Measurements from ENCODE around the gene NLRP1.
"Not testable (repeated sequence)": the region's sequence is repeated elsewhere in the genome, so short reads cannot be mapped to it uniquely, and the experiment has no call there.

Gene NLRP1

GRCh38 chr17:5585836-5586521 lies 1.7 kb upstream of the NLRP1 start:
- DNase-seq = no peak

GRCh38 chr17:5585287-5585794 lies 1.0 kb upstream of the NLRP1 start:
- no peak for DNase-seq

DNA sequence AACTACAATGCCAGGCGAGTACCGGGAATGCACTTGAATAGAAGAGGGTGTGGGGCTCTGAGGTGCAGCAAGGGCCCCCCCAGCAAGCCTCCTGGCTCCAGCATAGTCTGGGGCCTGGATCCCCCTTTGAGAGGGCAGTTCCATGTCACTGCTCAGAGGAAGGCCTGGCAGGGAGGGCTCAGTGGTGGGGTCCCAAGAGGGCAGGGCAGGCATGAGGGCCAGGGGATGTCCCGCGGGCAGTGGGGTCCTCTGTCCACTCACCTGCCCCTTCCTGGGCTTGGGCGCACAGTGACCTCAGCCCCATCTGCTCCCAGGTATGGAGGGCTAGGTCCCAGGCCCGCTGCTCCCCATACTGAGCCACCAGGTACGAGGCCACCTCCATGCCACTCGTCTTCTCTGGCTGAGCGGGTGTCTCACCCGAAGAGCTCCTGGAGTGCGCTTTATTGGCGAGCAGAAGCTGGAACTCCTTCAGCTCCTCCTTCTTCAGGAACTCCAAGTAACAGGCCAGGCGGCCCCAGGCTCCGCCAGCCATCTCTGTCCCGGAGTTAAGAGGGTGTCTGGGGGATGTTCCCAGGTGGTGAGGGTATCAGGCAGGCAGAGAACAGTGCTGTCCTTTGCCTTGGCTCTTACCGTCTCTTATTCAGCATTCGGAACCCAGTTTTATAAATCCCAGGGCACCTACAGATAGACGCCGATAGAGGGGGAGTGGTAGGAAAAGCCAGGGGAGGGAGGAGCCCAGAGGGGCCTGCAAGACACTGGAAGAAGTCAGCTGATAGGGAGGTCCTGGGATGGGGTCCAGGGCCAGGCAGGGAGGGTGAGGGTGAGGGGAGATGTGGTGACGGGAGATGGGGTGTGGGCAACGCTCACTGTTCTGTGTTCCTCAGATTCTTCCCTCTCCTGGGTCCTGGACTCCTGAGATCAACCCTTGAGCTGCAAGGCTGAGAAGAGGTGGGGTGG lies 605 bp downstream of the NLRP1 start:
- no peak for DNase-seq

DNA sequence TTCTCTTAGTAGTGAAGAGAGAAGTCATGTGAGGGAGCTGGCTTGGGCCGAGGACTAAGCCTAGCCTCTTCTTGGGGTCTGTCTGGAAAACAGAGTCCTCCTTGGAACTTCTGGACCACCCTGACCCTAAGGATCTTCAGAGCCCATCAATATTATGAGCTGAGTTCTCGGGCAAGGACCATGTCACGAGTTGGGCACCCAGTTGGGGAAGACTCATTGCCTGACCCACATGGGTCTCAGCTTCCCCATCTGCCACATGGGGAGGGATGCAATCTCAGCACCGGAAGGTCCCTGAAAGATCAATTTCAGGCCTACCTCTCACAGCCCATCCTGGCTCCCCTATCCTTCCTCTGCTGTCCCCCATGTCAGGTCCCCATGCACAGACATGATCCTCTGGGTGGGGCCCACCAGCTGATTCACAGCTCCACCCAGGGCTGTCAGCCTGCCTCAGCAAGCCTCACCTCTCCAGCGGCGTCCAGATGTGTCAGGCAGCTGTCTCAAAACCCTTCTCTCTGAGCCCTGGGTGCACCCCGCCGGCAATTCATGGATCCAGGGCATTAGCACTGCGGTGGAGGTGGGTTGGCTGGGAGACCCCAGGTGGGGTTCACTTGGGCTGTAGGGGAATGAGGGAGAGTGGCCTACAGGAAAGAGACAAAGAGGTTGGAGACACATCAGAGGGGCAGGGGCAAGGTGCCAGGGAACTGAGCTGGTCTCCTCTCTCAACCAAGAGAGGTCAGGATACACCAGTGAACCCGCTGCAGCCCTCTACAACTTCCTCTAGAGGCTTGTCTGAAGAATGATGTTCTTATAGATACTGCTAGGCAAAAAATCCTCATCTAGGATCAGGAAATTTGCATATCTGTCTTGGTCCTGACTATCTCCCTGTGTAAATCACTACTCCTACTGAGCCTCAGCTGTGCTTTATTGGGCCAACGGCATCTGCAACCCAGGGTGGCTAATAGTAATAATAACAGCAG lies 1.8 kb downstream of the NLRP1 start:
- DNase-seq = no peak

DNA sequence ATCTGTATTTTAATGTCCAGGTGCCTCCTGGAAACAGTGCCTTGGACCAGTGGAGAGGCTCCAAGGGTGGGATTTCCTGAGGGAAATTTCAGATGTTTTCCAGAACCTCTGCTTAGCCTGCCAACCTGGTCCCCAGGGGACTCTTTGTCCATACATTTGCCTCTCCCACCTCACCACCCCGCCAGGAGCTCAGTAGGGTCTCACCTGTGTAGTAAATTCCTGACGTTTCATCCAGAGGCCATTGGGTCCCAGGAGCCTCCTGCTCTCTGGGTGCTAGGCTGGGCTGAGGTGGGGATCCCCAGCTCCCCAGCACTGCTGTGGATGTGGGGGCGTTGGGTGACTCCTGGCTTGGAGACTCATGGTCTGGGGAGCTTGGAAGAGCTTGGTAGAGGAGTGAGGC lies 2.7 kb downstream of the NLRP1 start:
- no peak for DNase-seq

DNA sequence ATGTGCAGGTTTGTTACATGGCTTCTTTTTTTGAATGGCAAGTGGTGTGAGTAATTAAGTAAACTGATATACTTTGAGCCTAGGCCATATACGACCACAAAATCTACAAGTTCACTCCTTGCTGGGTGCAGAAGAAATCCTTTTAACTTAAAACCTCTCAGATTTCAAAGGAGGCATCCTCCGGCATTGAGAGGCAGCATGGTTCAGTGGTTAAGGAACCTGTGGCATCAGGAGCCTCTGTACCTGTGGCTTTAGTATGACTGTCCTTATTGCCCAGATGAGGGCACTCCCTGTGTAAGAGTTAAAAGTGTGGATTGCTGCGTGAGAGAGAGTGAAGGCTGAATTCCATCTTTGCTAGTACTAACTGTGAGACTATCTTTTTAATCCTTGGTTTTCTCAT lies 3.3 kb downstream of the NLRP1 start:
- DNase-seq = no peak

DNA sequence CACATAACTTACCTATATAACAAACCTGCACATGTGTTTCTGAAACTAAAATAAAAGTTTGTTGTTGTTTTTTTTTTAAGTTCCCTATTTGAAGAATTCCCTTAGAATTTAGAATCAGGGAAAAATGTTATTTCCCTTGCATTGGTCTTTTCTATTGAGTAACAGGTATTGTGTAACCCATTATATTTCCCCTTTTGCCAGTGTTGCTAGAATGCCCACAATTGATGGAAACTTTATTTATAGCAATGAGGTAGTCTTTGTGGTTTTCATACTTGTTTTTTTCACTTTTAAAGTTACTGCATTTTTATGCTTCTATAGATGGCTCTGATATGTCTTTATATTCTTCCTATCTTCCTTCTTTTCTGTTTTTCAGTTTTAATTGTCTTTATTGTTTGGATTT lies 3.9 kb downstream of the NLRP1 start:
- DNase-seq = no peak

DNA sequence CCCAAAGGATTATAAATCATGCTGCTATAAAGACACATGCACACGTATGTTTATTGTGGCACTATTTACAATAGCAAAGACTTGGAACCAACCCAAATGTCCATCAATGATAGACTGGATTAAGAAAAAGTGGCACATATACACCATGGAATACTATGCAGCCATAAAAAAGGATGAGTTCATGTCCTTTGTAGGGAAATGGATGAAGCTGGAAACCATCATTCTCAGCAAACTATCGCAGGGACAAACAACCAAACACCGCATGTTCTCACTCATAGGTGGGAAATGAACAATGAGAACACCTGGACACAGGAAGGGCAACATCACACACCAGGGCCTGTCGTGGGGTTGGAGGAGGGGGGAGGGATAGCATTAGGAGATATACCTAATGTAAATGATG lies 5.5 kb downstream of the NLRP1 start:
- DNase-seq = not testable (repeated sequence)

DNA sequence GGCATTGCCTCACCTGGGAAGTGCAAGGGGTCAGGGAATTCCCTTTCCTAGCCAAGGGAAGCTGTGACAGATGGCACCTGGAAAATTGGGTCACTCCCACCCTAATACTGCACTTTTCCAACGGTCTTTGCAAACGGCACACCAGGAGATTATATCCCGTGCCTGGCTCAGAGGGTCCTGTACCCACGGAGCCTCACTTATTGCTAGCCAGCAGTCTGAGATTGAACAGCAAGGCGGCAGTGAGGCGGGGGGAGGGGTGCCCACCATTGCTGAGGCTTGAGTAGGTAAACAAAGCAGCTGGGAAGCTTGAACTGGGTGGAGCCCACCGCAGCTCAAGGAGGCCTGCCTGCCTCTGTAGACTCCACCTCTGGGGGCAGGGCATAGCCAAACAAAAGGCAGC lies 11.3 kb downstream of the NLRP1 start:
- DNase-seq = not testable (repeated sequence)

DNA sequence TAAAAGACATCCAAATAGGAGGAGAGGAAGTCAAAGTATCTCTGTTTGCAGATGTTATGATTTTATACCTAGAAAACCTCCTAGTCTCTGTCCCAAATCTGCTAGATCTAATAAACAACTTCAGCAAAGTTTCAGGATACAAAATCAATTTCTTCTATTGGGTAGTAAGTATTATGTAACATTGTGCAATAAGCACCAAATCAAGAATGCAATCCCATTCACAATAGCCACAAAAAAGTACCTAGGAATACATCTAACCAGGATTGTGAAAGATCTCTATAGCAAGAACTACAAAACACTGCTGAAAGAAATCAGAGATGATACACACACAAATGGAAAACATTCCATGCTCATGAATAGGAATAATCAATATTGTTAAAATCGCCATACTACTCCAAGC lies 13.0 kb downstream of the NLRP1 start:
- DNase-seq = no peak

GRCh38 chr17:5565808-5566207 lies 18.5 kb downstream of the NLRP1 start:
- no peak for DNase-seq

DNA sequence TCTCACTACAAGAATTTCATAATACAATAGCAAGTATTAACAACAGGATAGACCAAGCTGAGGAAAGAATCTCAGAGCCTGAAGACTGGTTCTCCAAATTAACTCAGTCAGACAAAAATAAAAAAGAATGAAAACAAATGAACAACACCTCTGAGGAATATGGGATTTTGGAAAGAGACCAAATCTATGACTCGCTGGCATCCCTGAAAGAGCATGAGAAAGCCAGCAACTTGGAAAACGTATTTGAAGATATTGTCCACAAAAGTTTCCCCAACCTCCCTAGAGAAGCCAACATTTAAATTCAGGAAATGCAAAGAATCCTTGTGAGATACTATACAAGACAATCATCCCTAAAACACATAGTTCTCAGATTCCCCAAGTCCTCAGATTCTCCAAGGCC lies 20.9 kb downstream of the NLRP1 start:
- no peak for DNase-seq

DNA sequence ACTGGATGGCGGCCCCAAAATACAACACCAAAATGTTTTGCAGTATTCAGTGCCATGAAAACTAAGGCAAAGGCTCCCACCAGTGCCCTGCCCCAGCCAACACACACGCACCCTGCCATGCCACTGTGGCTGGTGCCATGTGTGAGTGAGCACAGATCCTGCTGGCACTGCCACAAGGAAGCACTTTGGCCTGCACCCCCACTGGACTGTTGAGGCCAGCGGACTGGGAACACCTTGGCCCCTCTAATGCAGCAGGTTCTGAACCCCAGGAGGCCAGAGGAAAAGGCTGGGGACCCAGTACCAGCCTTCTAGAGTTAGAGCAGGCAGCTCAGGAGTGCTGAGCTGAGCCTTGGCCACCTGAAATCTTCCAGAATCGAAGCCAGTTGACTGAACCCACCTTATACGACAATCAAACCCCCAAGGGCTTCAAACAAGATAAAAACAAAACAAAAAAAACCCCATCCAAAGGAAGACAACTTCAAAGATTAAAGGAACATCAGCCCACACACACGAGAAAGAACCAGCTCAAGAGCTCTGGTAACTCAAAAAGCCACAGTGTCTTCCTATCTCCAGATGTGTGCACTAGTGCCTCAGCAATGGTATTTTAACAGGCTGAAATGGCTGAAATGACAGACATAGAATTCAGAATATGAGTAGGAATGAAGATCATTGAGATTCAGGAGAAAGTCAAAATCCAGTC lies 21.5 kb downstream of the NLRP1 start:
- DNase-seq = no peak

DNA sequence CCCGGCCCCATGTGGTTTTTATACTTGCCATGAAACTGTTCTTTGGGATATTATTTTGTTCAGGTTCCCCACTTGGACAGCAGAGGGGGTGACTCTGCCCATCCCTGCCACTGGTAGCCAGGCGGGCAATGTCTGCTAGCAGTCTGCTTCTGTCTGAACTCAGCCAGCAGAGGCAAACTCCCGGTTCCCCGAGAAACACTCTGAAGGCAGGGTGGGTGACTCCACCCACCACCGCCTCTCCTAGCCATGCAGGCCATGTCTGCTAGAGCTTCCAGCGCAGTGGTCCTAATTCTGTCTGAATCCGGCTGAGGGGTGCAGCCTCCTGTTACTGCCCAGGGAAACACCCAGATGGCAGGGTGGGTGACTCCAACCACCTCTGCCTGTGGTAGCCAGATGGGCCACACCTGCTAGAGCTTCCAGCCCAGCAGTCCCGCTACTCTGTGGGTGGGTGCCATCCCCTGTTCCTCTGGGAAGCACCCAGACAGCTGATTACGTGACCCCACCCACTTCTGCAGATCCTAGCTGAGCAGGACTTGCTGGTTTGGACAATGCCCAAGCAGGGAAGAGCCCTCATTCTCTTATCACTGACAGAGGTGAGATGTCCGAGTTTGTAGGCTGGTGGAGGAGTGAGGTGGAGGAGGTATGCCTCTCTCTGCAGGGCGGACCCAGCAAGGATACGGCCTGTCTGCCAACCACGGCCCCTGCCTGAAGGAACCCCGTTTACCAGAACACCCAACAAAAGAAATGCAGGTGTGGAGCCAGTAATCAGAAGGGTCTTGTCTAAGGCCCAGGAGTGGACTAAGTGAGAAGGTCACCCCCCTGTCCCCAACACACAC lies 22.4 kb downstream of the NLRP1 start:
- DNase-seq = no peak

GRCh38 chr17:5560361-5560988 lies 23.8 kb downstream of the NLRP1 start:
- DNase-seq = no peak

DNA sequence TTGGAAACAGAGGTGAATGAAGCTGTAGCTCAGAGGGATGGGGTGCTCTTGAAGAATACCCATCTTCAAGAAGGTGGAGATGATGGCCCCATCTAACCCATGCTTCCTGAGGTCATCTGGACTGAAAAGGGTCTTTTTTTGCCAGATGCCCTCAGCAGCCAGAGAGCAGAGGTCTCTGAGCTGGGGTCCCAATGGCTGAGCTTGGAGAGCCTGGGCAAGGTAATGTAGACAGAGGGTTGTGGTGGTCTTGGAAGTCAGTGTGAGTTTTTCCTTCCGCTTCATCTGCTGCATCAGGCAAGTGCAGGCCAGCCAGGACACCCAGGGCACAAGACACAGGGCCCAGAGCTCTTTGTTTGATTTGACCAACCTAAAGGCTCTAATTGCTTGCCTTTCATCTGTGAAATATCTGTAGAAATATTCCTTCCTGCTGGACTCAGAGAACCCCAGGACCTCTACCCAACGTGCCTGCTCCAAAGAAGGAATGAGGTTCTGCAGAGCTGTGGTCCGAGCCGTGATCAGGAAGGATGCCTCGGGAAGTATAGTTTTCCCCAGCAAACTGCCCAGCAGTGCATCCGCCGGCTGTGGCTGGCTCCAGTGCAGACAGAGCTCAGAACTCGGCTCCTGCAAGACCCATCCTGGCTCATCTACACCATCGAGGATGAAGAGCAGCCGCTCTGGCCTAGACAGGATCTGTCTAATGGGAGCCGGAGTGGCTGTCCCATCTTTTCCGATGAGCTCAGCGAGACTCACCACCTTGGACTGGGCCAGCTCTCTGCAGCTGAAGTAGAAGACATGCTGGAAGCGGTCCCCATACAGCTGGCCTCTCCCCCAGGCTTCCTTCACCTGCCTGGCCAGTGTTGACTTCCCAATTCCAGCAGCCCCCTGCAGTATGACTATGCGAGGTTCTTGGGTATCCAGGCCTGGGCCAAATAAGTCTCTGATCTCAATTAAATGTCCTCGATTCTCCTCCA lies 25.2 kb downstream of the NLRP1 start:
- no peak for DNase-seq

- DNase-seq = no peak
Observed at GRCh38 chr17:5557990-5558389, 26.3 kb downstream of the NLRP1 start.

DNA sequence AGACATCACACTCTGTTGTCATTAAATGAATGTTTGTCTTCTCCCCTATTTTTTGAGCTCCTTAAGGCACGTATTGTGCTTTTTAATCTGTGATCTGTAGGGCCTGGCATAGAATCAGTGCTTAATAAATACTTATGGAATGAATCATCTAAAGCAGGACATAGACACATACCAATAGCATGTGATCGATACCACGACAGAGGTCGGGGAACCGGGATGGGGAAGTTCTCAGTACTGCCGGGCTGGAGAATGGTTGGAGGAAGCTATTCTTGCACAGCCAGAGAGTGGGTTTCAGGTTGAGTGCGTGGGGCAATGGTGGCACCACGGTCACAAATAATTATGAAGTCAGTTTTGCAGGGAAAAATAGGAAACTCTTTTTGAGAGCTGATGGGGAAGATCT lies 26.8 kb downstream of the NLRP1 start:
- no peak for DNase-seq

DNA sequence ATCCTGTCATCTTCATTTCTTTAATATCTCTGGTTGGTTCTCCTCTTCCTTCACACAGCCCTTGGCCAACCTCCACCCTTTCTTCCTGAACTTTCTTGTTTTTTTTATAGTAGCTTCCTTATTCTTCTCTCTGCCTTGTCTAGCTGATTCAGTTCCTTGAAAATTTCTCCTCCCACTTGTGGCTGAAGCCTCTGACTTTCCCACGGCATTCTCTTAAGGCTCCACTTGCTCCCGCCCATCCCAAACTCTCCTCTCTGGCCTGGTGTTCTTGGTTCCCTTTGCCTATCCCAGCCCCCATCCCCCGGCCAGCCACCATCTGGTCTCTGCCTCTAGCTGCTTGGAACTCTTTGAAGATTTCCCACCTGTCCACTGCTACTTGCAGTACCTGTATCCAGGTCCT lies 29.1 kb downstream of the NLRP1 start:
- no peak for DNase-seq

DNA sequence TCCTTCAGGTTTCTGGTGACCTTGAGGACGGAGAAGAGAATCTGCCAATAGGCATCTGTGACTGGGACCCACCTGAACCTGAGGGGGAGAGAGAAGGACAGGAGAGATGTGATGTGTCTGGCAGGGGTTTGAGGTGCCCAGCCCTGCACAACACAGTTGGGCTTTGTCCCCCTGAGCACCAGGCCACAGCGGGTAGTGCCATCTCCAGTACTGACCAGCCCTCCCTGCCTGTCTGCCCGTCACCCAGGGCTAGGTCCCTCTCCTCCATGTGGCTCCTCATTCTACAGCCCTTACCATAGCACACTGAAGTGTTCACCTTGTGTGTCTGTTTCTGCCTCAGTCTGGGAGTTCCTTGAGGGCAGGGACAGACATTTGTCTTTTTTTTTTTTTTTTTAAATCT lies 30.8 kb downstream of the NLRP1 start:
- DNase-seq = no peak

Data from activated CD8-positive, alpha-beta memory T cell treated with anti-CD3 and anti-CD28 coated beads, Interleukin-2, amount 50 U/mL, for 4 hours (primary cell).